ENCODE measurements around the gene SPECC1L.

DNA sequence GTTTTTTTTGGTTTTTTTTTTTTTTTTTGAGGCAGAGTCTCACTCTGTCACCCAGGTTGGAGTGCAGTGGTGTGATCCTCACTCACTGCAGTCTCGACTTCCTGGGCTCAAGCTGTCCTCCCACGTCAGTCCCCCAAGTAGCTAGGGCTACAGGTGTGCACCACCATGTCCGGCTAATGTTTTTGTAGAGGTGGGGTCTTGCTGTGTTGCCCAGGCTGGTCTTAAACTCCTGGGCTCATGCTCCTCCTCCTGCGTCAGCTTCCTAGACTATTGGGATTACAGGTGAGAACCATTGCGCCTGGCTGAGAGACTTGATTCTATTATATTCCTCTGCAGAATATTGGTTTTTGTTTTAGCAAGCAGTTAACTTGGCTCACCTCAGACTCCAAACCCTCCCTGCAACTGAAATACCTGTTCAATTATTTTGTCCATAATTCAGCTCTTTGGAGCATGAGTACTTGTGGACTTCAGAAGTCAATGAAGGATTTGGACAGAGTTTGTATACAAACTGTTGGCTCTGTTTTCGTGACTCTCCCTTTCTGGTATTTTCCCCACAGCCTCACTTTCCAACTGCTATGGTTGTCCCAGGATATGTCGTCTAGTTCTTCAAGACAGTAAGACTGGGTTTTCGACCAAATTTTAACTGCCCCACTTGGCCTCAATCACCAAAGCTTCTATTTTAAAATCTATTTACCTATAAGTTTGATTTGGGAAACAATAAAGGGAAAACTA is 87.6 kb downstream of the SPECC1L start:
- TF ChIP-seq CTCF (IDR thresholded peaks at IDR 0.05) (no peak), POLR2A (IDR thresholded peaks at IDR 0.05) (no peak), EP300 (IDR thresholded peaks at IDR 0.05; ENCODE audit: low read depth) (no peak), POLR2AphosphoS5 (IDR thresholded peaks at IDR 0.05) (no peak)
